Measurements from ENCODE around the gene LYG1. TPM values are rescaled to one million over a fixed set of nuclear protein-coding genes. Genes with fewer than 3 reads are reported as not detected.

Gene LYG1
- total RNA-seq, 6 donors from 2014 or later, result 0.49 to 2.1 (median 1.1) TPM; not detected in 2

GRCh38 chr2:99275882-99276281, 25.1 kb downstream of the LYG1 start:
- DNase-seq, result no peak
- WGBS, 2 donors, result 45 to 75% methylated on average over 7 of the region's 7 CpGs
- H3K4me3 ChIP-seq, result no peak overlapping the region
- no peak for ATAC-seq (ENCODE audit: low FRiP score in 2 of 2)
- H3K36me3 ChIP-seq, result no peaks in the 10 kb centered on the region
- H3K27me3 ChIP-seq, result no peaks in the 10 kb centered on the region
- H3K9me3 ChIP-seq, result peaks cover 0 to 4% (median 3%) of the 10 kb centered on the region in 4 donors
- H3K4me1 ChIP-seq, result no peaks in the 10 kb centered on the region
- H3K27ac ChIP-seq, result no peak overlapping the region
- TF ChIP-seq EP300 (IDR thresholded peaks at IDR 0.05), result no peak
- TF ChIP-seq POLR2A (IDR thresholded peaks at IDR 0.05), result no peak
- TF ChIP-seq, protein P1, sequence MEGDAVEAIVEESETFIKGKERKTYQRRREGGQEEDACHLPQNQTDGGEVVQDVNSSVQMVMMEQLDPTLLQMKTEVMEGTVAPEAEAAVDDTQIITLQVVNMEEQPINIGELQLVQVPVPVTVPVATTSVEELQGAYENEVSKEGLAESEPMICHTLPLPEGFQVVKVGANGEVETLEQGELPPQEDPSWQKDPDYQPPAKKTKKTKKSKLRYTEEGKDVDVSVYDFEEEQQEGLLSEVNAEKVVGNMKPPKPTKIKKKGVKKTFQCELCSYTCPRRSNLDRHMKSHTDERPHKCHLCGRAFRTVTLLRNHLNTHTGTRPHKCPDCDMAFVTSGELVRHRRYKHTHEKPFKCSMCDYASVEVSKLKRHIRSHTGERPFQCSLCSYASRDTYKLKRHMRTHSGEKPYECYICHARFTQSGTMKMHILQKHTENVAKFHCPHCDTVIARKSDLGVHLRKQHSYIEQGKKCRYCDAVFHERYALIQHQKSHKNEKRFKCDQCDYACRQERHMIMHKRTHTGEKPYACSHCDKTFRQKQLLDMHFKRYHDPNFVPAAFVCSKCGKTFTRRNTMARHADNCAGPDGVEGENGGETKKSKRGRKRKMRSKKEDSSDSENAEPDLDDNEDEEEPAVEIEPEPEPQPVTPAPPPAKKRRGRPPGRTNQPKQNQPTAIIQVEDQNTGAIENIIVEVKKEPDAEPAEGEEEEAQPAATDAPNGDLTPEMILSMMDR (IDR thresholded peaks at IDR 0.05), result no peak
- no peak for TF ChIP-seq POLR2AphosphoS5 (IDR thresholded peaks at IDR 0.05)

- 73 to 81% methylated on average over 4 of the region's 4 CpGs for WGBS, 2 donors
- no peak overlapping the region for H3K27ac ChIP-seq
- no peaks in the 10 kb centered on the region for H3K36me3 ChIP-seq
- H3K27me3 ChIP-seq, result no peaks in the 10 kb centered on the region
- H3K4me1 ChIP-seq, result no peaks in the 10 kb centered on the region
- DNase-seq (no peak), ATAC-seq (ENCODE audit: low FRiP score in 2 of 2) (no peak)
- H3K9me3 ChIP-seq, result no peaks in the 10 kb centered on the region
- TF ChIP-seq EP300 (IDR thresholded peaks at IDR 0.05) (no peak), POLR2AphosphoS5 (IDR thresholded peaks at IDR 0.05) (no peak), POLR2A (IDR thresholded peaks at IDR 0.05) (no peak)
- TF ChIP-seq, protein P1 (IDR thresholded peaks at IDR 0.05), result no peak
- no peak overlapping the region for H3K4me3 ChIP-seq
These were observed 39.8 kb downstream of the LYG1 start for GRCh38 chr2:99261242-99261641.

DNA sequence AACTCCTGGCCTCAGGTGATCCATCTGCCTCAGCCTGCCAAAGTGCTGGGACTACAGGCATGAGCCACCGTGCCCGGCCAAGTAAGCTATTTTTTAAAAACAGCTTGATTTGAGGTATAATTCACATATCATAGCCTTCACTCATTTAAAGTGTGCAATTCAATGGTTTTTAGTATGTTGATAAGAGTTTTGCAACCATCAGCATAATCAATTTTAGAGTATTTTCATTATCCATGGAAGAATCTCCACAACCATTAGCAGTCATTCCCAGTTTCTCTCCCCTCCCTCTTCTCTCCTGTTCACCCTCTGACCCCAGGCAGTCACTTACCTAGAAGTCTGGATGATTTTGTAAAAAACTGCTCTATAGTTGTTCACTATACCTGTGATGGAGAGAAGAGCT, 40.8 kb downstream of the LYG1 start:
- Histone ChIP-seq H3K36me3 (no peaks in the 10 kb centered on the region), H3K4me1 (no peaks in the 10 kb centered on the region), H3K27me3 (no peaks in the 10 kb centered on the region), H3K4me3 (no peak overlapping the region), H3K27ac (no peak overlapping the region), H3K9me3 (no peaks in the 10 kb centered on the region)
- ATAC-seq (ENCODE audit: low FRiP score in 2 of 2) (no peak), DNase-seq (no peak)
- no peak for TF ChIP-seq POLR2A (IDR thresholded peaks at IDR 0.05)
- no peak for TF ChIP-seq POLR2AphosphoS5 (IDR thresholded peaks at IDR 0.05)
- TF ChIP-seq, protein P1 (IDR thresholded peaks at IDR 0.05), result no peak
- TF ChIP-seq EP300 (IDR thresholded peaks at IDR 0.05), result no peak
- 100% methylated on average over 2 of the region's 2 CpGs for WGBS, 2 donors

- no peak for ATAC-seq (ENCODE audit: low FRiP score in 2 of 2)
These were observed 41.5 kb downstream of the LYG1 start for GRCh38 chr2:99259465-99259864.

GRCh38 chr2:99256677-99257076, 44.3 kb downstream of the LYG1 start:
- H3K36me3 ChIP-seq, result no peaks in the 10 kb centered on the region
- no peak overlapping the region for H3K4me3 ChIP-seq
- H3K4me1 ChIP-seq, result no peaks in the 10 kb centered on the region
- WGBS, 2 donors, result 90 to 96% methylated on average over 2 of the region's 2 CpGs
- no peaks in the 10 kb centered on the region for H3K9me3 ChIP-seq
- H3K27me3 ChIP-seq, result no peaks in the 10 kb centered on the region
- H3K27ac ChIP-seq, result no peak overlapping the region
- DNase-seq (no peak), ATAC-seq (ENCODE audit: low FRiP score in 2 of 2) (no peak)
- TF ChIP-seq EP300 (IDR thresholded peaks at IDR 0.05) (no peak), POLR2A (IDR thresholded peaks at IDR 0.05) (no peak), POLR2AphosphoS5 (IDR thresholded peaks at IDR 0.05) (no peak)
- TF ChIP-seq, protein P1 (IDR thresholded peaks at IDR 0.05), result no peak

More at GRCh38 chr2:99259465-99259864, 41.5 kb downstream of the LYG1 start:
- H3K9me3 ChIP-seq, result no peaks in the 10 kb centered on the region
- no peaks in the 10 kb centered on the region for H3K4me1 ChIP-seq
- TF ChIP-seq, protein P1 (IDR thresholded peaks at IDR 0.05), result no peak
- TF ChIP-seq POLR2AphosphoS5 (IDR thresholded peaks at IDR 0.05) (no peak), EP300 (IDR thresholded peaks at IDR 0.05) (no peak), POLR2A (IDR thresholded peaks at IDR 0.05) (no peak)
- H3K36me3 ChIP-seq, result no peaks in the 10 kb centered on the region
- no peaks in the 10 kb centered on the region for H3K27me3 ChIP-seq
- WGBS, 2 donors, result 80 to 91% methylated on average over 4 of the region's 4 CpGs
- DNase-seq, result no peak
- H3K27ac ChIP-seq, result no peak overlapping the region
- H3K4me3 ChIP-seq, result no peak overlapping the region

Data from upper lobe of left lung (tissue), 6 donors.